ENCODE results near the gene GIT1. TPM values are rescaled to one million over a fixed set of nuclear protein-coding genes. Genes with fewer than 3 reads are reported as not detected.

Gene GIT1
- total and polyA plus RNA-seq, 5 donors: 25.5 to 37.8 (median 32.0) TPM

DNA sequence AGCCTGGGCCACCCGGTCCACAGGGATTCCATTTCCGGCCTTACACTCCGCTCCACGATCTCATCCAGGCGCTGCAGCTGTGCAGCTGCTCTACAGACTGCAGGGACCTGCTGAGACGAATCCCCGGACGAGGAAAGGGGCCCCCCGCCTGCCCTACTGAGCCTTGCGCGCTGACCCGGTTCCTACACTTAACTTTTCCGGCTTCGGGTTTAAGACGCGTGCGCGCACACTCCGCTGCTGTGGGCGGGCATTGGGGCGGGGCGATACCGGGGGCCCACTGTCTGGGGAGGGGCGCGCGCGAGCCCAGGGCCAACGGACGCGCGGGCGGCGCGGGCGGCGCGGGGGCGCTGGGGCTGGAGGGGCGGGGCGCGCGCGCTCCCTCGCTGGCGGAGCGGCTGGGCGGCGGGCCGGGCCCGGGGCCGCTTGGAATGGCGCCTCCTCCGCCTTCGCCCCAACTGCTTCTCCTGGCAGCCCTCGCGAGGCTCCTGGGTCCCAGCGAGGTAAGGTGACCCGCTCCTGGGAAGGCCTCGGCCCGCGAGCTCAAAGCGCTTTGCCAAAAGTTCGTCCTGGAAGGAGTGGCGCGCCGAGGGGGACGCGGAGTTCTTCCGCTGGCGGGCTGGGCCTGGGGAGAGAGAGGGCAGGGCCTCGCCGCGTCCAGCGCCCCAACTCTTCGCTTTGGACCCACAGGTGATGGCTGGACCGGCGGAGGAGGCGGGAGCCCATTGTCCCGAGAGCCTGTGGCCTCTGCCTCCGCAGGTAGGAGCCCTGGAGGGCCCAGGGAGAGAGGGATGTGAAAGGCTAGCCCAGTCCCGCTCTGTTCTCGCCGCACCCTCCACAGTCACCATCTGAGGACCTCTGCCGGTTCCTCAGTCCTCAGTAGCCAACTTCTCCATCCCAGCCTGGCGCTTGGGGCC is 20.9 kb downstream of the GIT1 start, which contains the start of gene TP53I13:
TP53I13 (plus strand) TSS at position 371 of the 914 bp plus-strand sequence; CDS start at position 429, 58 bp downstream.
- DNase-seq: peak; percentile 90 to 97 (median 96)
- peak; percentile 72 to 78 for ATAC-seq
- peak within 1 kb of the TSS; percentile 63 for H3K4me3 ChIP-seq (ENCODE audit: low read length)
- H3K27ac ChIP-seq (ENCODE audit: low read length): peak within 1 kb of the TSS; percentile 76
- H3K9me3 ChIP-seq (ENCODE audit: control insufficient read depth, low read length): no peaks in the 10 kb centered on the region
- 1% methylated on average over 85 of the region's 85 CpGs for WGBS
- peaks cover 8% of the 10 kb centered on the region for H3K4me1 ChIP-seq (ENCODE audit: control insufficient read depth, insufficient read depth, low read length)
- no peaks in the 10 kb centered on the region for H3K27me3 ChIP-seq (ENCODE audit: control insufficient read depth, insufficient read depth)
- intact Hi-C loops (cut with DNase I): no loop called here

DNA sequence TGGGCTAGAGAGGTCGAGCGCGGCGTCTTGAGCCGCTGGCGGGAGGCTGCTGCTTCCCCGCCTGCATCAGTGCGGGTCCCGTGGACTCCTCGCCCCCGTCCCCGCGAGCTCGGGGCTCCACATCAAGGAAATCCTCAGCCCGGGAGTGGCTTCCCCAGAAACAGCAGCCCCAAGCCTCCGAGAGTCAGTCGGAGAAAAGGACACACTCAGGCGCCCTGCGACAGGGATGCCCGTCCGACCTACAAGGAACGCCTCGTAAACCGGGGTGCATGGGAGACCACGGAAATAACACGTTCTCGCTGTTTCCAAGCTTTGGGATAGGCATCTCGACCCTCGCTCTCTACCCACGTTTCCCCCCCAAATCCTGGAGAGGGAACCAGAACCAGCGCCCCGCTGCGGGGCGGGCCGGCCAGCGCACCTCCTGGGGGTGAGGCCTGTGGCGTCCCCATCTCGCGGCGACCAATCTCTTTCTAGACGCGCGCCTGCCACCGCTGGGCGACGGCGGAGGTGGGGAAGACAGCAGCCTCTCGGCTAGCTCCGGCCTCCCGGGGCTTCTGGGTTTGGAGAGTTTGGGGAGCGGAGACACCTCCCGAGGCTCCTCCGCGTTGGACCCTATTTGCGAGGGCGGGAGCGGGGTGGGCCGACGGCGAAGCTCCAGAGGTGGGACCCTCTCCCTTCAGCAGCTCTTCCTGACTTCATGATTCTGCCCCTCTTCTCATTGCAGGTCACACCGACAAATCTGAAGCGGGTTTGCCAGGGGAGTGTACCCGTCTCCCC is 21.7 kb downstream of the GIT1 start:
- WGBS: under 1% methylated on average over 63 of the region's 63 CpGs
- H3K4me1 ChIP-seq (ENCODE audit: control insufficient read depth, insufficient read depth, low read length): peaks cover 8% of the 10 kb centered on the region
- intact Hi-C loops (cut with DNase I): no loop called here
- H3K4me3 ChIP-seq (ENCODE audit: low read length): peak overlapping the region; percentile 63
- H3K27ac ChIP-seq (ENCODE audit: low read length): peak overlapping the region; percentile 61
- DNase-seq (peak; percentile 75 to 89 (median 88)), ATAC-seq (peak; percentile 42 to 49)
- H3K9me3 ChIP-seq (ENCODE audit: control insufficient read depth, low read length): no peaks in the 10 kb centered on the region
- H3K27me3 ChIP-seq (ENCODE audit: control insufficient read depth, insufficient read depth): no peaks in the 10 kb centered on the region

GRCh38 chr17:29567304-29567553 is 22.2 kb downstream of the GIT1 start:
- ATAC-seq: peak; percentile 1 to 3
- under 1% methylated on average over 27 of the region's 27 CpGs for WGBS
- Histone ChIP-seq H3K27ac (ENCODE audit: low read length) (peak overlapping the region; percentile 61), H3K4me1 (ENCODE audit: control insufficient read depth, insufficient read depth, low read length) (peaks cover 8% of the 10 kb centered on the region), H3K27me3 (ENCODE audit: control insufficient read depth, insufficient read depth) (no peaks in the 10 kb centered on the region), H3K4me3 (ENCODE audit: low read length) (peak overlapping the region; percentile 63), H3K9me3 (ENCODE audit: control insufficient read depth, low read length) (no peaks in the 10 kb centered on the region)
- no peak for DNase-seq
- intact Hi-C loops (cut with DNase I): no loop called here

GRCh38 chr17:29566473-29567303 is 22.8 kb downstream of the GIT1 start, which contains the start of gene ABHD15:
Gene ABHD15 (minus strand): TSS chr17:29567037. CDS start chr17:29566966, 71 bp downstream.
- DNase-seq: peak; percentile 76 to 89 (median 89)
- peak; percentile 48 to 57 for ATAC-seq
- H3K27ac ChIP-seq (ENCODE audit: low read length): peak within 1 kb of the TSS; percentile 61
- intact Hi-C loops (cut with DNase I): no loop called here
- peaks cover 8% of the 10 kb centered on the region for H3K4me1 ChIP-seq (ENCODE audit: control insufficient read depth, insufficient read depth, low read length)
- no peaks in the 10 kb centered on the region for H3K27me3 ChIP-seq (ENCODE audit: control insufficient read depth, insufficient read depth)
- H3K9me3 ChIP-seq (ENCODE audit: control insufficient read depth, low read length): no peaks in the 10 kb centered on the region
- WGBS: 2% methylated on average over 94 of the region's 94 CpGs
- H3K4me3 ChIP-seq (ENCODE audit: low read length): peak within 1 kb of the TSS; percentile 63

DNA sequence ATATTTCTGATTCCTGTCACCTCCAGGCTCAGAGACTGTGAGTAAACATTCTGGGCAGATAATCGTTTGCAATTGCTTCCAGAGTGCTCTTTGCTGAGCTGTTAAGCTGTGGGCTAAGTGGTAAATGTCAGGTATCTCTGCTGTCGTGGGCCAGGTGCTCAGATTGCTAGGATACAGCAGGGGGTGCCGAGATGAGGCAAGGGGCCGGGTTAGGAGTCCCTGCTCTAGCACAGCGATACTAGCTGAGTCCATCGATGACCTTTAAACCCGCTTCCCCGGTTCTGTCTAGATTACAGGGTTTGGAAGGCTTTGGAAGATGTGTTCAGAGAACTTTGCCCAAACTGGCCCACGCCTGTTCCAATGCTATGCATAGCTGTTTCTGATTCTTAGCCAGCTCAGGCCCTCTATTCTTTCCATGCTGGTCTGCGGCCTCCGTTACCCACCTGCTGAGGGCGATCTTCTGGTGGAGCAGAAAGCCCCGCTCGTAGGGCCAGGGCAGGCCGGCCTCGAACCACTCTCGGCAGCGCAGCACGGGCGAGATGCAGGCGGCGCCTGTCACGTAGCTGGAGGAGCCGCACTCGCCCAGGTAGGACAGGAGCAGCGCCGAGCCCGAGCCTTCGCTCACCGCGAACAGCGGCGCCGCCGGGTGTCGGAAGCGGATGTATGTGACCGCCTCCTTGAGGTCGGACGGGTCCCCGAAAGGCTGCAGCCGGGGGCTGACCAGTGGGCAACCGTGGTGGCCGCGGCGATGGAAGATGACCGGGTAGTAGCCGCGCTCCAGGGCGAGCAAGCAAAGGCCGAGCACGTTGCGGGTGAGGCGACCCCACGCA is 23.6 kb downstream of the GIT1 start:
- H3K4me3 ChIP-seq (ENCODE audit: low read length): peak overlapping the region; percentile 63
- intact Hi-C loops (cut with DNase I): no loop called here
- H3K27ac ChIP-seq (ENCODE audit: low read length): no peak overlapping the region
- no peaks in the 10 kb centered on the region for H3K9me3 ChIP-seq (ENCODE audit: control insufficient read depth, low read length)
- peaks cover 9% of the 10 kb centered on the region for H3K4me1 ChIP-seq (ENCODE audit: control insufficient read depth, insufficient read depth, low read length)
- ATAC-seq (peak in 1 of 2 donors; percentile 1), DNase-seq (peak; percentile 37 to 76 (median 73))
- WGBS: 22% methylated on average over 55 of the region's 55 CpGs
- H3K27me3 ChIP-seq (ENCODE audit: control insufficient read depth, insufficient read depth): no peaks in the 10 kb centered on the region

DNA sequence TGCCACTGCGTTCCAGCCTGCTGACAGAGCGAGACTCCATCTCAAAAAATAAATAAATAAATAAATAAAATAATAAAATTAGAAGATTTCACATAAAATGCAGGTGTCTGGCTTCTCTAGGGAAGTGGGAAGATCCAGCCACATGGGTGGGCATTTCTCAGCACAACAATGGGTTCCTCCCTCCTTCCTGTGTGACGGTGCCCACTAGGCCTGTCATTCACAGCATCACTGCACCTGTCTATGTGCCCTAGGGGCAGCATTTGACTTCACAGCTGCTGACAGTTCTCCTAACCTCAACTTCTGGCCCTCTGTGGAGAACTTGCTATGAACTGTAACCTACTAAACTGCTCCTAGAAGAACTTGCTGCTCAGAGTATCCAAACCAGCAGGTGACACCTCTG is 25.6 kb downstream of the GIT1 start:
- H3K27ac ChIP-seq (ENCODE audit: low read length): no peak overlapping the region
- intact Hi-C loops (cut with DNase I): no loop called here
- H3K9me3 ChIP-seq (ENCODE audit: control insufficient read depth, low read length): no peaks in the 10 kb centered on the region
- ATAC-seq: no peak
- DNase-seq: no peak
- peaks cover 5% of the 10 kb centered on the region for H3K4me1 ChIP-seq (ENCODE audit: control insufficient read depth, insufficient read depth, low read length)
- no peak overlapping the region for H3K4me3 ChIP-seq (ENCODE audit: low read length)
- no peaks in the 10 kb centered on the region for H3K27me3 ChIP-seq (ENCODE audit: control insufficient read depth, insufficient read depth)
- 94% methylated on average over 3 of the region's 3 CpGs for WGBS

- H3K4me3 ChIP-seq (ENCODE audit: low read length): no peak overlapping the region
- H3K4me1 ChIP-seq (ENCODE audit: control insufficient read depth, insufficient read depth, low read length): peaks cover 5% of the 10 kb centered on the region
- intact Hi-C loops (cut with DNase I): no loop called here
- ATAC-seq (no peak), DNase-seq (peak in 1 of 3 donors; percentile 43)
- H3K9me3 ChIP-seq (ENCODE audit: control insufficient read depth, low read length): no peaks in the 10 kb centered on the region
- WGBS: 75% methylated on average over 18 of the region's 18 CpGs
- no peak overlapping the region for H3K27ac ChIP-seq (ENCODE audit: low read length)
- no peaks in the 10 kb centered on the region for H3K27me3 ChIP-seq (ENCODE audit: control insufficient read depth, insufficient read depth)
Observed at GRCh38 chr17:29562615-29563014, 26.8 kb downstream of the GIT1 start.

- DNase-seq: peak in 2 of 3 donors; percentile 69 to 74
- Histone ChIP-seq H3K9me3 (ENCODE audit: control insufficient read depth, low read length) (no peaks in the 10 kb centered on the region), H3K4me1 (ENCODE audit: control insufficient read depth, insufficient read depth, low read length) (peaks cover 5% of the 10 kb centered on the region), H3K27ac (ENCODE audit: low read length) (no peak overlapping the region), H3K4me3 (ENCODE audit: low read length) (no peak overlapping the region), H3K27me3 (ENCODE audit: control insufficient read depth, insufficient read depth) (no peaks in the 10 kb centered on the region)
- intact Hi-C loops (cut with DNase I): no loop called here
- ATAC-seq: no peak
- 59% methylated on average over 17 of the region's 17 CpGs for WGBS
Observed at GRCh38 chr17:29561554-29562517, 27.6 kb downstream of the GIT1 start.

- Histone ChIP-seq H3K27ac (ENCODE audit: low read length) (no peak overlapping the region), H3K27me3 (ENCODE audit: control insufficient read depth, insufficient read depth) (no peaks in the 10 kb centered on the region), H3K4me3 (ENCODE audit: low read length) (no peak overlapping the region), H3K4me1 (ENCODE audit: control insufficient read depth, insufficient read depth, low read length) (peaks cover 5% of the 10 kb centered on the region), H3K9me3 (ENCODE audit: control insufficient read depth, low read length) (no peaks in the 10 kb centered on the region)
- no peak for ATAC-seq
- no peak for DNase-seq
- 82% methylated on average over 6 of the region's 6 CpGs for WGBS
- intact Hi-C loops (cut with DNase I): no loop called here
Observed at GRCh38 chr17:29560316-29560715, 29.1 kb downstream of the GIT1 start.
